Measurements from ENCODE around the gene MICALL2. TPM values are rescaled to one million over a fixed set of nuclear protein-coding genes. Genes with fewer than 3 reads are reported as not detected.

MICALL2 gene
- total RNA-seq, 4 donors from 2014 or later: 1.8 to 19.7 (median 12.6) TPM

DNA sequence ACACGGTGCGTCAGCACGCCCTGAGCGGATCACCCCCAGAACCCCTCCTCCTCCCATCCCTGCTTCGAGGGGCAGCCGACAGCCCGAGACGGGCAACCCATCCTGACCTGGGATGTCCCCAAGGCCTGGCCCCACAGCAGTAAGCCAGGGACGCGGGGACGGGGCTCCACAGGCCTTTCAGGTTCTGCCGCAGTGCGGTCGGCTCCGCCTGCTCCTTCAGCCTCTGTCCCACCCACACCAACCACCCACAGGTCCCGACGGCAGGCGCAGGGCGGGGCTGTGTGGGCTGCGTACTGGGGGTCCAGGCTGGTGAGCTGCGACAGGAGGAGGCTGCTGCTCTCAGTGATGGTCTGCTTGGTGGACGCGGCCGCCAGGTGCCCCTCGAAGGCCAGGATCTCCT lies 28.2 kb upstream of the MICALL2 start:
- TF ChIP-seq CTCF (IDR thresholded peaks at IDR 0.05) (no peak), POLR2A (IDR thresholded peaks at IDR 0.05) (no peak)
- intact Hi-C loops (cut with DNase I; ENCODE audit: low total_unique reads): no loop called here
- no peaks in the 10 kb centered on the region for H3K4me1 ChIP-seq
- H3K9me3 ChIP-seq: no peaks in the 10 kb centered on the region
- no peaks in the 10 kb centered on the region for H3K27me3 ChIP-seq
- H3K27ac ChIP-seq: no peak overlapping the region
- no peaks in the 10 kb centered on the region for H3K36me3 ChIP-seq
- DNase-seq: no peak
- H3K4me3 ChIP-seq: no peak overlapping the region

- Histone ChIP-seq H3K4me3 (no peak overlapping the region), H3K36me3 (no peaks in the 10 kb centered on the region), H3K27ac (no peak overlapping the region), H3K27me3 (no peaks in the 10 kb centered on the region), H3K9me3 (no peaks in the 10 kb centered on the region), H3K4me1 (no peaks in the 10 kb centered on the region)
- DNase-seq: no peak
- TF ChIP-seq CTCF (IDR thresholded peaks at IDR 0.05) (no peak), POLR2A (IDR thresholded peaks at IDR 0.05) (no peak)
- intact Hi-C loops (cut with DNase I; ENCODE audit: low total_unique reads): no loop called here
These were observed 27.3 kb upstream of the MICALL2 start for GRCh38 chr7:1486571-1486970.

GRCh38 chr7:1485156-1485555 lies 25.9 kb upstream of the MICALL2 start:
- H3K27me3 ChIP-seq: no peaks in the 10 kb centered on the region
- no peaks in the 10 kb centered on the region for H3K36me3 ChIP-seq
- no peaks in the 10 kb centered on the region for H3K9me3 ChIP-seq
- no peaks in the 10 kb centered on the region for H3K4me1 ChIP-seq
- intact Hi-C loops (cut with DNase I; ENCODE audit: low total_unique reads): no loop called here
- DNase-seq: no peak
- no peak overlapping the region for H3K27ac ChIP-seq
- H3K4me3 ChIP-seq: no peak overlapping the region
- TF ChIP-seq POLR2A (IDR thresholded peaks at IDR 0.05) (no peak), CTCF (IDR thresholded peaks at IDR 0.05) (no peak)

DNA sequence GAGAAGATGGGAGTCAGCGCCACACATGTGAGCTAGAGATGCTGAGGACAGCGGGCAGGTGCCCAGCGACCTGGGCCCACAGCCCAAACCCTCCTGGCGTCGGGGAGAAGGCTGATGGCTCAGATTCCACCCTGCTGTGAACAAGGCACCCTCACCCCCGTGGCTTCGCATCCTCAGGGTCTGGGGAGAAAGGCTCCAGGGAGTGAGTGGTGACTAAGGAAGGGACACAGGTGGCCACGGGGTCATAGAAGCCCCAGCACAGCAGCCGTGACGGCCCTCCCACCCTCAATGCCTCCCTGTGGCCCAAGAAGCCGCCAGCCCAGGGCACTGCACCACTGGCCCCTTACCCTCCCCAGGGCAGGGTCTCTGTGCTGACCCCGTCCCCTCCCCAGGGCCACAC lies 25.3 kb upstream of the MICALL2 start:
- no peak for DNase-seq
- H3K9me3 ChIP-seq: no peaks in the 10 kb centered on the region
- H3K27ac ChIP-seq: no peak overlapping the region
- intact Hi-C loops (cut with DNase I; ENCODE audit: low total_unique reads): no loop called here
- H3K4me1 ChIP-seq: no peaks in the 10 kb centered on the region
- H3K4me3 ChIP-seq: no peak overlapping the region
- no peaks in the 10 kb centered on the region for H3K27me3 ChIP-seq
- no peak for TF ChIP-seq CTCF (IDR thresholded peaks at IDR 0.05)
- no peak for TF ChIP-seq POLR2A (IDR thresholded peaks at IDR 0.05)
- no peaks in the 10 kb centered on the region for H3K36me3 ChIP-seq

- no peak for TF ChIP-seq CTCF (IDR thresholded peaks at IDR 0.05)
- DNase-seq: no peak
- Histone ChIP-seq H3K9me3 (no peaks in the 10 kb centered on the region), H3K27ac (no peak overlapping the region), H3K36me3 (no peaks in the 10 kb centered on the region), H3K4me3 (no peak overlapping the region), H3K4me1 (no peaks in the 10 kb centered on the region), H3K27me3 (no peaks in the 10 kb centered on the region)
- intact Hi-C loops (cut with DNase I; ENCODE audit: low total_unique reads): no loop called here
These were observed 24.6 kb upstream of the MICALL2 start for GRCh38 chr7:1483536-1484505.

Data from uterus (tissue), 4 donors.